PFSK-1 (cell line): Measurements from ENCODE around the gene NCK2.

Experiments used
- FOXP2 ChIP-seq: optimal IDR thresholded peaks from 2 replicates; pipeline ENCODE3; 2011; ENCODE audit warnings: borderline replicate concordance, control low read depth, inconsistent platforms; ENCODE audit not compliant: insufficient read depth; ENCODE audit errors: extremely low read length, extremely low read depth
- POLR2AphosphoS5 ChIP-seq: IDR thresholded peaks from 2 replicates; pipeline ENCODE4 v1.6.1; 2012; ENCODE audit warnings: low read depth, mild to moderate bottlenecking, control low read depth, low read length, moderate library complexity
- REST ChIP-seq, 2 experiments: IDR thresholded peaks; 2 replicates each; pipeline versions ENCODE4 v1.6.1 to v1.8.0; 2011 to 2012; ENCODE audit warnings: low read depth in 2 of 2, low read length in 2 of 2, control low read depth in 1 of 2, inconsistent platforms in 1 of 2, mild to moderate bottlenecking in 1 of 2, moderate library complexity in 1 of 2; ENCODE audit not compliant: insufficient read depth in 1 of 2
- SIN3A ChIP-seq: IDR thresholded peaks from 2 replicates; pipeline ENCODE4 v1.6.1; 2012; ENCODE audit warnings: mild to moderate bottlenecking, low read length, moderate library complexity, borderline replicate concordance; ENCODE audit not compliant: insufficient read depth
- TAF1 ChIP-seq: IDR thresholded peaks from 2 replicates; pipeline ENCODE4 v1.6.1; 2012; ENCODE audit warnings: low read length, control low read depth, borderline replicate concordance; ENCODE audit not compliant: insufficient read depth

NCK2 gene

DNA sequence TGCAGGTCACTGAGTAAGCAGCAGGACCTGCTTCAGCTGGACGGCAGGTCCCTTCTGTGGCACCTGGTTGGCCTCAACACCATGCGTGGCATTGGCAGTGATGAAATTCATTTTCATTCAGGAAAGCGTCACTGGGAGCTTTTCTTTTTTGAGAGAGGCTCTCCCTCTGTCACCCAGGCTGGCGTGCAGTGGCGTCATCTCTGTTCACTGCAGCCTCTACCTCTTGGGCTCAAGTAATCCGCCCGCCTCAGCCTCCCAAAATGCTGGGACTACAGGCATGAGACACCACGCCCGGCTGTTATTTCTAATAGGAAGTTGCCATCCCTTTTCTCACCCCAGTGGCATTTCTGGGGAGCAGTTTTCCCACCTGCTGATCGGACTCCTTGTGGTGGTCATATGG, 39.3 kb downstream of the NCK2 start:
- no peak for TF ChIP-seq TAF1
- TF ChIP-seq REST (IDR thresholded peaks at IDR 0.05; ENCODE audit: insufficient read depth in 1 of 2, low read depth in 2 of 2, low read length in 2 of 2): no peak
- TF ChIP-seq FOXP2: no peak
- TF ChIP-seq POLR2AphosphoS5: no peak
- TF ChIP-seq SIN3A: no peak

- TF ChIP-seq REST (IDR thresholded peaks at IDR 0.05; ENCODE audit: insufficient read depth in 1 of 2, low read depth in 2 of 2, low read length in 2 of 2): no peak
- TF ChIP-seq FOXP2: no peak
- TF ChIP-seq TAF1: no peak
- TF ChIP-seq SIN3A: no peak
- no peak for TF ChIP-seq POLR2AphosphoS5
These were observed 39.9 kb downstream of the NCK2 start for GRCh38 chr2:105784589-105784988.

DNA sequence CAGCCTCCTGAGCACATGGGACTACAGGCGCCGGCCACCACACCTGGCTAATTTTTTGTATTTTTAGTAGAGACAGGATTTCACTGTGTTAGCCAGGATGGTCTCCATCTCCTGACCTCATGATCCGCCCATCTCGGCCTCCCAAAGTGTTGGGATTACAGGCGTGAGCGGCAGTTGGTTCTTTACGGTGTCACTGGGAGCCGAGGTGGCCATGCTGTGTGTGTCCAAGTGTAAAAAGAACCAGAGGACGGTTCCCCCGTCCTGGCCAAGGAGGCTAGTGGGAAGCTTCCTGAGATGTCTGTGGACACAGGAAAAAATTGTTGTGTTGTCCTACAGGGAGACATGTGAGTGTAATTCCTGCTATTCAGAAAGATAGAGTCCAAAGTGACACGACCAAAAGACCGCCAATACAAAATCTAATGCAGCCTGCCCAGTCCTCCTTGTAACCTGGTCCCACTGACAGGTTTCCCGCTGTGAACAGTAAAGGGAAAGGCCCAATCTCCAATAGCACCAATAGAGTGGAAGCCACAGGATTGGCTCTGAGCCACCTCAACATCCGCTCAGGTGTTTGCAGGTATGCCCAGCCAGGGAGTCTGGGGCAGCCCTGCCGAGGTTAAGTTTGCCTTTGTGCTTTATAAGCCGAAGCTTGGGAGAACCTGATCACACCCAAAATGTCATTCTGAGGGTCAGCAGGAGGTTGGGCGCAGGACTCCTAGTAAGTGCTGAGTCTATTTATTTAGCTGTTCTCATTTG, 40.6 kb downstream of the NCK2 start:
- TF ChIP-seq TAF1: no peak
- no peak for TF ChIP-seq REST (IDR thresholded peaks at IDR 0.05; ENCODE audit: insufficient read depth in 1 of 2, low read depth in 2 of 2, low read length in 2 of 2)
- TF ChIP-seq SIN3A: no peak
- TF ChIP-seq POLR2AphosphoS5: no peak
- no peak for TF ChIP-seq FOXP2

- TF ChIP-seq POLR2AphosphoS5 (no peak), SIN3A (no peak), REST (IDR thresholded peaks at IDR 0.05; ENCODE audit: insufficient read depth in 1 of 2, low read depth in 2 of 2, low read length in 2 of 2) (no peak), FOXP2 (no peak), TAF1 (no peak)
These were observed 41.8 kb downstream of the NCK2 start for GRCh38 chr2:105786231-105787230.
